Prostate gland (tissue), 2 donors: ENCODE results near the gene CEP85. TPM values are rescaled to one million over a fixed set of nuclear protein-coding genes. Genes with fewer than 3 reads are reported as not detected.

Source experiments
- DNase-seq: peaks from one replicate; pipeline ENCODE4 v3.0.0-alpha.2; 2019; ENCODE audit warnings: low spot score
- H3K27ac ChIP-seq, 2 donors: fragments of 200-600 bp; sonication (generic); 2 replicates each; pipeline ENCODE4 v1.5.1; 2017 to 2019
- H3K27me3 ChIP-seq: fragments of 200-600 bp; sonication (generic); replicated peaks from 2 replicates; pipeline ENCODE4 v1.5.1; 2019; ENCODE audit not compliant: insufficient read depth
- H3K36me3 ChIP-seq, 2 donors: fragments of 200-600 bp; sonication (generic); 1 replicate in 1 of 2; 2 replicates in 1 of 2; pipeline versions ENCODE4 v1.5.1 to v1.8.1; 2017 to 2019
- H3K4me1 ChIP-seq: fragments of 200-600 bp; sonication (generic); replicated peaks from 2 replicates; pipeline ENCODE4 v1.5.1; 2019
- H3K4me3 ChIP-seq, 2 donors: fragments of 200-600 bp; sonication (generic); 2 replicates each; pipeline ENCODE4 v1.5.1; 2017 to 2019
- H3K9me3 ChIP-seq: fragments of 200-600 bp; sonication (generic); 2 replicates; pipeline ENCODE4 v1.5.1; 2017
- POLR2A ChIP-seq: fragments of 450-650 bp; IDR thresholded peaks from one replicate; pipeline ENCODE4 v1.6.1; 2016; ENCODE audit warnings: antibody characterized with exemption, mild to moderate bottlenecking
- POLR2AphosphoS5 ChIP-seq: sonication (generic); formaldehyde crosslinking; IDR thresholded peaks from one replicate; pipeline ENCODE4 v1.6.1; 2017; ENCODE audit warnings: antibody characterized with exemption
- WGBS: methylation state at CpG from one replicate; pipeline ENCODE4 v1.1.5; 2018; 5-methylcytosine and 5-hydroxymethylcytosine counted together
- intact Hi-C: fragments of 100-400 bp; cut with DNase I; formaldehyde crosslinking; loops from one replicate; pipeline ENCODE4 v1.14.2; 2022
- total RNA-seq, 2 donors: library from RNA; depleted of rRNA; stranded (reverse); fragments of >200 nt; gene quantifications; one replicate each; pipeline ENCODE4 v1.1.0, GENCODE V29; 2016
- TF ChIP-seq, protein P1 (sequence below), 4 experiments: fragments of 200-600 bp in 2 of 4; fragments of 450-650 bp in 2 of 4; sonication (generic) in 2 of 4; IDR thresholded peaks; 1 replicate in 3 of 4; 2 replicates in 1 of 4; pipeline ENCODE4 v1.5.1; 2016 to 2019; ENCODE audit warnings: antibody characterized with exemption in 4 of 4, mild to moderate bottlenecking in 2 of 4, moderate library complexity in 2 of 4

CEP85 gene
- total RNA-seq, 2 donors from 2014 or later = 3.4 to 21.0 TPM

DNA sequence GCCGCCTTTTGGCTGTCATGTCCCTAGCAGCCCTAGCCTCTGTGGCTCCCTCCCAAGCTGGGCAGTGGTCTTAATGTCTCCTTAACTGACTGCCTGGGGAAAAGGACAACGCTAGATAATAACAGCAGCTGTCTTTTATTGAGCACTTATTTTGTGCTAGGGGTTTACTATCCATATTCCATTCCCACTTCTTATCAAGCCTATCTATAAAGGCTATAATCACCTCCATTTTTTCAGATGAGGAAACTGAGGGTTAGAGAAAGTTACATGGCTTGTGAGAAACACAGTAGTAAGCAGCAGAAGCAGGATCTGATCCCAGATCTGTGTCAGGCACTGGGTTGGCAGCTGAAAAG lies 52.0 kb downstream of the CEP85 start:
- TF ChIP-seq POLR2A (no peak), POLR2AphosphoS5 (no peak)
- TF ChIP-seq, protein P1, sequence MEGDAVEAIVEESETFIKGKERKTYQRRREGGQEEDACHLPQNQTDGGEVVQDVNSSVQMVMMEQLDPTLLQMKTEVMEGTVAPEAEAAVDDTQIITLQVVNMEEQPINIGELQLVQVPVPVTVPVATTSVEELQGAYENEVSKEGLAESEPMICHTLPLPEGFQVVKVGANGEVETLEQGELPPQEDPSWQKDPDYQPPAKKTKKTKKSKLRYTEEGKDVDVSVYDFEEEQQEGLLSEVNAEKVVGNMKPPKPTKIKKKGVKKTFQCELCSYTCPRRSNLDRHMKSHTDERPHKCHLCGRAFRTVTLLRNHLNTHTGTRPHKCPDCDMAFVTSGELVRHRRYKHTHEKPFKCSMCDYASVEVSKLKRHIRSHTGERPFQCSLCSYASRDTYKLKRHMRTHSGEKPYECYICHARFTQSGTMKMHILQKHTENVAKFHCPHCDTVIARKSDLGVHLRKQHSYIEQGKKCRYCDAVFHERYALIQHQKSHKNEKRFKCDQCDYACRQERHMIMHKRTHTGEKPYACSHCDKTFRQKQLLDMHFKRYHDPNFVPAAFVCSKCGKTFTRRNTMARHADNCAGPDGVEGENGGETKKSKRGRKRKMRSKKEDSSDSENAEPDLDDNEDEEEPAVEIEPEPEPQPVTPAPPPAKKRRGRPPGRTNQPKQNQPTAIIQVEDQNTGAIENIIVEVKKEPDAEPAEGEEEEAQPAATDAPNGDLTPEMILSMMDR (IDR thresholded peaks at IDR 0.05) = no peak
- no peak overlapping the region for H3K27ac ChIP-seq
- intact Hi-C loops = no loop called here
- no peaks in the 10 kb centered on the region for H3K36me3 ChIP-seq
- no peak overlapping the region for H3K4me3 ChIP-seq
- H3K9me3 ChIP-seq = no peaks in the 10 kb centered on the region
- no peak for DNase-seq
- 82% methylated on average over 2 of the region's 2 CpGs for WGBS
- H3K27me3 ChIP-seq = no peaks in the 10 kb centered on the region
- peaks cover 6% of the 10 kb centered on the region for H3K4me1 ChIP-seq

DNA sequence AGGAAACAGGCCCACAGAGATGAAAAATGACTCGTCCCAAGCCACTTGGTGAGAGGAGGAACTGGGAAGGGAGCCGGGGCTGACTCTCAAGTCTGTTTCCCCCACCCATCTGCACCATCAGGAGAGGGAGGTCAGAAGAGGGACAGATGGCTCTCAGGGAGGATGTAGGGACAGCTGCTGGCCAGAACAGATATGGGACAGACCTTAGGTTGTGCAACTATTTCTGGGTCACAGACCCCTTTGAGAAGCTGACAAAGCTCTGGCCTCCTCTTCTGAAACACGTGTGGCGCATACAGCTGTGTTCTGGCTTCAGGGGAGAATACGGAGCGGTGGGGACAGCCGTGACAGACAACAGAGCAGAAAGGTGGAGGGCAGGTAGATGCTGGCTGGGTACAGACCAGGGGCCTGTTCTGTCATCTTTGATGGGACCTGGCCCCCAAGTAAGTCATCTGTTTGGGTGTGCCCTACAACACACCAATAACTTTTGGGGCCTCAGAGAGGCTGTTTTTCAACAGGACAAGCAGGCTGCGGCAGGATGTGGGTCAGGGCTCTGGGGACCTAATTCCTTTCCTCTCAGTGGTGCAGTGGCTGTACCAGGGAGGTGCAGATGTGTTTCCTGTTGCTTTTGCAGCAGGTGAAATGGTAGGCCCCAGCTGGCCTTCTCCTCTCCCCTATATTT lies 53.2 kb downstream of the CEP85 start:
- TF ChIP-seq, protein P1 (IDR thresholded peaks at IDR 0.05) = no peak
- TF ChIP-seq POLR2A = no peak
- TF ChIP-seq POLR2AphosphoS5 = no peak
- Histone ChIP-seq H3K4me3 (no peak overlapping the region), H3K27ac (no peak overlapping the region), H3K9me3 (no peaks in the 10 kb centered on the region), H3K4me1 (no peaks in the 10 kb centered on the region), H3K36me3 (no peaks in the 10 kb centered on the region), H3K27me3 (no peaks in the 10 kb centered on the region)
- intact Hi-C loops = no loop called here
- no peak for DNase-seq
- 72% methylated on average over 8 of the region's 8 CpGs for WGBS

DNA sequence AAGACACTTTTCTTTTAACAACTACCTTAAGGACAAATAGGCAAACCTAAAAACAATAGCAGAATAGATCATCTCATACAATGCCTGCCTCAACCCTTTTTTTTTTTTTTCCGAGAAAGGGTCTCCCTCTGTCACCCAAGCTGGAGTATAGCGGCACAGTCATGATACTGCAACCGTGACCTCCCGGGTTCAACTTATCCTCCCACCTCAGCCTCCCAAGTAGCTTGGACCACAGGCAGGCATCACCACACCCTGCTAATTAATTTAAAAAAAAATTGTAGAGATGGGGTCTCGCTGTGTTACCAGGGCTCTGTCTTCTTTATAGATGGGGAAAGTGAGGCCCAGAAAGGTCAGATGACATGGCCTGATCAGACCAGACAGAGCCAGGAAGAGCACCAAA lies 53.8 kb downstream of the CEP85 start:
- intact Hi-C loops = no loop called here
- 91% methylated on average over 5 of the region's 5 CpGs for WGBS
- TF ChIP-seq, protein P1 (IDR thresholded peaks at IDR 0.05) = no peak
- TF ChIP-seq POLR2A = no peak
- TF ChIP-seq POLR2AphosphoS5 = no peak

DNA sequence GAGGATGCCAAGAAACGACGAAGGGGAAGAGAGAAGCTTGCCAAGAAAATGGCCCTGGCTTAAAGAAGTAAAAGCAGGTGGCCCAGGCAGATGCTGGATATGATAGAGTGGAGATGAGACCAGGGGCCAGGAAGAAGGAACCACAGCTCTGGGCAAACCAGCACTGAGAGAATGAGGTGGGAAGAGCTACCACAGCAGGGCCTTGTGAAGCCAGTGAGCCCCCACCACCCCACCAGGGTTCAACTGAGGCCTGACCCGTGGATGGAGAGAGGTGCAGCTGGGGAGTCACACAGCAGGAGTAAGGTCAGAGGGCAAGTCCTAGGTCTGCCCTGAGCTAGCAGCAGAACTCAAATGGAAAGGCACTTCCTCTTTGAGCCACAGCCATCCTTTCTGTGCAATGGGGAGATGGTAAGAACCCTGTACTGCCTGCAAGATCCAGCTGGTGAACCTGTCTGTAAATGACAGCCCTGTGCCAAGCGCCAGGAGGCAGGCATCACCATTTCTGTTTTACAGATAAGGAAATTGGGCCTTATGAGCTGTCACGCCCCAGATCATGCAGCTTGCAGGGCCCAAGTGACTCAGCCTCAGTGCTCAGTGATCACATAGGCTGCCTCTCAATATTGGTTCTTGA lies 54.4 kb downstream of the CEP85 start:
- Histone ChIP-seq H3K27me3 (no peaks in the 10 kb centered on the region), H3K36me3 (no peaks in the 10 kb centered on the region), H3K9me3 (no peaks in the 10 kb centered on the region), H3K27ac (no peak overlapping the region), H3K4me3 (no peak overlapping the region), H3K4me1 (no peaks in the 10 kb centered on the region)
- DNase-seq = no peak
- TF ChIP-seq, protein P1 (IDR thresholded peaks at IDR 0.05) = no peak
- TF ChIP-seq POLR2A (no peak), POLR2AphosphoS5 (no peak)
- WGBS = 53% methylated on average over 5 of the region's 5 CpGs
- intact Hi-C loops = no loop called here

More for the DNA sequence above, 53.8 kb downstream of the CEP85 start:
- Histone ChIP-seq H3K27ac (no peak overlapping the region), H3K4me3 (no peak overlapping the region), H3K27me3 (no peaks in the 10 kb centered on the region), H3K36me3 (no peaks in the 10 kb centered on the region), H3K4me1 (no peaks in the 10 kb centered on the region), H3K9me3 (no peaks in the 10 kb centered on the region)
- no peak for DNase-seq
